ENCODE results near the gene TAGLN. TPM values are rescaled to one million over a fixed set of nuclear protein-coding genes. Genes with fewer than 3 reads are reported as not detected.

Gene TAGLN
- total and polyA plus RNA-seq, 9 of the 15 experiments (the other 6 are each of a cell fraction or from before 2014, with no cell fraction given) = 0.21 to 4.9 (median 1.1) TPM

DNA sequence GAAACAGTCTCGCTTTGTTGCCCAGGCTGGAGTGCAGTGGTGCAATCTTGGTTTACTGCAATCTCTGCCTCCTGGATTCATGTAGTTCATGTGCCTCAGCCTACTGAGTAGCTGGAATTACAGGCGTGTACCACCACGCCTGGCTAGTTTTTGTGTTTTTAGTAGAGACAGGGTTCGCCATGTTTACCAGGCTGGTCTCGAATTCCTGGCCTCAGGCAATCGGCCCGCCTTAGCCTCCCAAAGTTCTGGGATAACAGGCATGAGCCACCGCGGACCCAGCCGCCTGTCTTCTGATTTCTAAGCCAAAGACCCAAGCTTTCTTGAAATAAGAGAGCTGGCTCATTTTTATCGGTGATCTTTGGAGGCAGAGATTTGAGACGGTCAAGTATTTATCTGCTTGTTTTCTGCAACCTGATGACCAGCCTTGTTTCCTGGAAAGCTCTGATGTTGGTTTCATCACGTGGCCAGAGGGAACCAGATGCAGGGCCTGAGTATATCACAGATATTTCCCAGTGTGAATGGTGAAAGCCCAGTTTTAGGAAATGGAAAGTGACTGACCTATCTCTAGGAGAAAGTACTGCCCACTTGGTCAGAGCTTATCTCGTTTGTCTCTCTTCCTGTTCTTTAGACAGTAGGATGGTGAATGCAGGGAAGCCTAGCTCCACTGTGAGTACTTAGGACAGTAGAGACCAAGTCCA lies 26.3 kb upstream of the TAGLN start (continued):
- TF ChIP-seq E2F5 (CRISPR knock-in tag; IDR thresholded peaks at IDR 0.05) (no peak), ZNF41 (CRISPR knock-in tag; conservative IDR thresholded peaks at IDR 0.05) (no peak), HSF4 (CRISPR knock-in tag; IDR thresholded peaks at IDR 0.05; ENCODE audit: borderline replicate concordance) (no peak), HNRNPH1 (optimal IDR thresholded peaks at IDR 0.05; ENCODE audit: low read depth, low read length) (no peak), BRCA1 (IDR thresholded peaks at IDR 0.05) (no peak), BRCA1 (CRISPR knock-in tag; IDR thresholded peaks at IDR 0.05) (no peak), TBL1XR1 (IDR thresholded peaks at IDR 0.05; ENCODE audit: low read length in 2 of 2) (peak in 1 of 2 experiments; percentile 51; a peak in 2 of 4 replicates), CBFA2T3 (IDR thresholded peaks at IDR 0.05) (peak; percentile 75), EP300 (IDR thresholded peaks at IDR 0.05; ENCODE audit: low read length) (peak; percentile 70), PKNOX1 (IDR thresholded peaks at IDR 0.05) (peak; percentile 14; the same call in 1 of the 2 replicates), HDAC2 (IDR thresholded peaks at IDR 0.05) (peak; percentile 94), ELF1 (tag; IDR thresholded peaks at IDR 0.05) (peak; percentile 63), ZNF165 (CRISPR knock-in tag; IDR thresholded peaks at IDR 0.05; ENCODE audit: borderline replicate concordance) (no peak), TOE1 (IDR thresholded peaks at IDR 0.05; ENCODE audit: borderline replicate concordance) (peak; percentile 62; the same call in 1 of the 2 replicates), TOE1 (CRISPR knock-in tag; IDR thresholded peaks at IDR 0.05; ENCODE audit: borderline replicate concordance, low read depth) (no peak), CEBPZ (IDR thresholded peaks at IDR 0.05; ENCODE audit: borderline replicate concordance, low read depth, low read length) (no peak), ZNF232 (CRISPR knock-in tag; IDR thresholded peaks at IDR 0.05) (no peak), ZNF584 (CRISPR knock-in tag; IDR thresholded peaks at IDR 0.05; ENCODE audit: low read depth) (no peak), POLR2A (conservative IDR thresholded peaks at IDR 0.05) (0 out of 2 replicates have a peak, but pooled peaks have one; percentile 45), ARID3B (CRISPR knock-in tag; IDR thresholded peaks at IDR 0.05; ENCODE audit: borderline replicate concordance) (no peak), FOXK2 (conservative IDR thresholded peaks at IDR 0.05 in 1 of 2, IDR thresholded peaks at IDR 0.05 in 1 of 2; ENCODE audit: low read depth in 2 of 2) (peak; percentile 74 to 79; a peak in 2 of 4 replicates)

Measured in K562 (cell line).